NCI-H128 (cell line): Measurements from ENCODE around the gene CIB1.
A peak's percentile ranks its signal among the peaks of the same experiment; 100 is the strongest.

ENCODE experiments used
- DNase-seq: peaks from one replicate; lab custom pipeline; 2025; ENCODE audit not compliant: unreplicated experiment; lab: John Stamatoyannopoulos, UW

The CIB1 gene

GRCh38 chr15:90241343-90242192, 7.8 kb upstream of the CIB1 start:
- no peak for DNase-seq

DNA sequence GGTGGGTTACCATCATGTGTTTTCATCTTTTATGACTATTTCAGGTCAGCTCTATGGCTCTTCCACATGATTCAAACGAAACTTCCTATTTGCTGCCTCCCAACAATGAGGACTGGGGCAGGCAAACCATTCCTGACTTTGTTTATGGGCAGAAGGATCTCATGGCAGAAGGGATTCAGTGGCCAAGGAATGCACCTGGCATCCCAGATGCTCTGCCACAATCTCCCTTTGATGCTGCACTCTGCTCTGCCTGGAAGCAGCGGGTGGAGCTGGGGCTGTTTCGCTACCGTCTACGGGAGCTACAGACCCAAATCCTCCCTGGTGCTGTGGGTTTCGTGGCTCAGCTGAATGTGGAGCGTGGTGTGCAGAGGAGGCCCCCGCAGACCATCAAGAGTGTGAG, 7.1 kb upstream of the CIB1 start:
- DNase-seq, result no peak

DNA sequence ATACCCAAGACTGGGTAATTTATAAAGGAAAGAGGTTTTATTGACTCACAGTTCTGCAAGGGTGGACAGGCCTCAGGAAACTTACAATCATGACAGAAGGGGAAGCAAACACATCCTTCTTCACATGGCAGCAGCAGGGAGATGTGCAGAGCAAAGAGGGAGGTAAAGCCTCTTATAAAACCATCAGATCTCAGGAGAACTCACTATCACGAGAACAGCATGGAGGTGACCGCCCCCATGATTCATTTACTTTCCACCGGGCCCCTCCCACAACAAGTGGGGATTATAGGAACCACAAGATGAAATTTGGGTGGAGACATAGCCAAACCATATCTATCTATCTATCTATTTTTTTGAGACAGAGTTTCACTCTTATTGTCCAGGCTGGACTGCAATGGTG, 5.6 kb upstream of the CIB1 start:
- no peak for DNase-seq

DNA sequence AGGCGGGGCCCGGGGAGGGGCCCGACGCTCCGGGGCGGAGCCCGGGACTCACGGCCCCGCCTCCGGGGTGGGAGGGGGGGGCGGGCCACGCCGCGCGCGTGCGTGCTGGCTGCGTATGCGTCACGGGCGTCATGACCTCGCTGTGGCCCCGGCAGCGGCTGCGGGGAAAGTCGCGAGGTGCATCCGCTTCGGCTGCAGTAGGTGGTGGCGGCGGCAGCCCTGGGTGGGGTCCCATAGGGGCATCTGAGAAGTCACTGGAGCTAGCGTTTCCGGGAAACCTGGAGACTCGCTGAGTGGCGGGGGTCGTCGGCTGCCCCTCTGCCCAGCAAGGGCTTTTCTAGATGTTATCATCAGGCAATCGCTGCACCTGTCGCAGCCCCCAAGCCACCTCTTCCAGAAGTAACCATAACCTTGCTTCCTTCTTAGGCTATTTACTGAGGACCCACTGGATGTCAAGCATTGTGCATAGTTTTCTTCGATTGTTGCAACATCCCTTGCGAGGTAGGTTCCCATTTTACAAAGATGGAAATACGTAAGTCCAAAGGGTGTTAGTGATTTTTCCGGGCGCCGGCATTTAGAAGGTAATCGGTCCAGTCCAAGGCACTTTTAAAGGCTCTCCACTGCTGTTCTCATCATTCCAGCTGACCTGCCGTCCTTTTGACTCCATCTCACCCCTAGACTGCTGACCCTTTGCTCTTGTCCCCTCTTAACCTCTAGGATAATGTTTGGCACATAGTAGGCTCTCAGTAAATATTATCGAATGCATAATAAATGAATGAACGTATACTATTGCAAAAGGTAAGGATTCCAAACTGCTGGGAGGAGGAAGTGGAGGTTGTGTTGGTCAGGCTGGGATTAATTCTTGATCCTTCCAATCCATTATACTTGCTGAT, 601 bp upstream of the CIB1 start, which contains the start of gene GDPGP1:
GDPGP1 (plus strand) TSS at position 114 of the 893 bp plus-strand sequence. CDS start 6,700 bp downstream, outside the sequence.
- no peak for DNase-seq

DNA sequence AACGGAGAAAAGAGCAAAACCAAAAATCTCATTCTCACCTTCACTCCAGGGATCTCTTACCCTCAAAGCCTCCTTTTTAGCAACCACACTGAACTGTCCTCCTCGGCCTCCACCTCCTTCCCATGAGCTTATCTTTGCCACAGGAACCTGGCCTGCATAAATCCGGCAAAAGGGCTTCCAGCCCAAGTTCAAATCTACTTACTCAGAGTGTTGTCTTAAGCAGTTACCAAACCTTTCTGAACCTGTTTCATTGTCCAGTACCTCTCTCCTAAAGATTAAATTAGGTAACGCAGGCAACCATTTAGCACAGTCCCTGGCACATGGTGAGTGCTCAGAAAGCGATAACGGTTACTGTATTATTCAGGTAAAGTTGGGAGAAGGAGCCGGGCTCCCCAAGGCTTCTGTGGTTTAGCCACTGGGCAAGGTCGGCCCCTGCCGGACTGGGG, 777 bp downstream of the CIB1 start:
- no peak for DNase-seq

DNA sequence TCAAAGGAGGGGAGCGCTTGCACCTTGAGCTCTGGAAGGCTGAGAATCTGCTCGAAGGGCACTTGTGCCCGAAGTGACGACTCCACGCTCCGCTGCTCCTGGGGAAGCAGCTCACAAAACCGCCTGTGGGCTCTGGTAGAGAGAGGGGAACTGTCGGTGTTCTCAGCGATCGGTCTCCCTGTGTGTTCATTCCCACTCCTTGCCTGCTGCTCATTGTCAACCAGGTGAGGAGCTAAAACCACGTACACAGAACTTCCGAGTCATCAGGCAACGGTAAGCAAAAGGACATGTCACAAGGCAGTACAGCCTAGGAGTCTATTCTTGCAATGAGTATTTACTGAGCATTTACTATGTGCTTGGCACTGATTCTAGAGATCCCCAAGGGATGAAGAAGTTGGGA, 1.5 kb downstream of the CIB1 start:
- no peak for DNase-seq

DNA sequence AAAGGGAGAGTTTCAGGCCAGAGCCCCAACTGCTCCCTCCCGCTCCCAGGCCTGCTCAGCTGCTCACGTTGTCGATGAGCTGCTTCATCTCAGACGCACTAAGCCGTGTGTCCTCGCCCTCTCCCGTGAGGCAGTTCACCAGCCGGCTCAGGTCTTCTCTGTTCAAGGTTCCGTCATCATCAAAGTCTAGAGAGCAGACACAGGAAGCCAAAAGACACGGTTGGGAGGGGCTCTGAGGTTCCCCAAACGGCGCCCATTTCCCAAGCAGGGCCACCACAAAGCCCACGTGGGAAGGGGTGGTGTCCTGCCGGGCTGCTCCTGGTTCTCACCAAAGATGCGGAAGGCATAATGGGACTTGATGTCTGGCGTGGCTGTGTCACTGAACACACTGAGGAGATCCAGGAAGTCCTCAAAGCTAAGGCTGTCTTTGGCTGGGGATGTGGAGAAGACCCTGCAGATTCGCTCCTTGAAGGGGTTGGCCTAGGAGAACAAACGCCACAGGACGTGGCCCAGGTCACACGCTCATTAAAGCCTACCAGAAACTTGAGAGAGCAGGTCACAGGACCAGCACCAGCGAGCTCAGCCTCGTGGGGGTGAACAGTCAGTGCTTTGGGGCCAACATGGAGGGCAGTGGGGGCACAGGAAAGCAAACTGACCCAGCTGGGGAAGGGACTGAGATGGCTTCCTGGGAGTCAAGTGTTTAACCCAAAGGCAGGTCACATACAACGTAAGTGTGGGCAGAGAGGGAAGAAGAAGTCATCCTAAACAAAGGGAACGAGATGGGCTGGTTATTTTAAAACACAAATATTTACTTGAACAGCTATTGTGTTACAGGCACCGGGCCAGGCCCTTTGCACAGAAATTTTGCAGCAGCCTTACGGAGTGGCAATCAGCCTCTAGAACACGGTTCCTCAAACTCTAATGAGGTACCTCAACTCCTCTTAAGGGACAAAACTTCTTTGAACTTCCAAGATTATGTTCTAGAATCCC, 2.4 kb downstream of the CIB1 start:
- DNase-seq, result no peak

DNA sequence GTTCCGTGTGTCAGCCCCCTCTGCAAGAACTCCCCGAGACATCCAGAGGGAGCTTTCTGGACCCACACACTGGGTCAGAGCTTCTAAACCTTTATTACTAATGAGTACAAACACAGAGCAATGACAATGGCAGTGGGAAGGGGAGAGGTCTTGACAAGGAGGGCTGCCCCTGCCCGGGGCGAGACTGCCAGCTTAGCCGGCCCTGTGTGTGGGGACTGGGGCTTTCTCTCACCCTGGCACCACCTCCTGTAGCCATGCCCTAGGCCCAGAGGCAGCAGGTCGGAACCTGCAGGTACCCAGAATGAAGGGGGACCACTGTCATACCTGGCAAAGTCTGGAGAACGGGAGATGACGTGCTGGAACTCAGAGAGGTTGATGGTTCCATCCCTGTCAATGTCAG, 3.1 kb downstream of the CIB1 start:
- no peak for DNase-seq

GRCh38 chr15:90230071-90230494, 3.7 kb downstream of the CIB1 start:
- no peak for DNase-seq

DNA sequence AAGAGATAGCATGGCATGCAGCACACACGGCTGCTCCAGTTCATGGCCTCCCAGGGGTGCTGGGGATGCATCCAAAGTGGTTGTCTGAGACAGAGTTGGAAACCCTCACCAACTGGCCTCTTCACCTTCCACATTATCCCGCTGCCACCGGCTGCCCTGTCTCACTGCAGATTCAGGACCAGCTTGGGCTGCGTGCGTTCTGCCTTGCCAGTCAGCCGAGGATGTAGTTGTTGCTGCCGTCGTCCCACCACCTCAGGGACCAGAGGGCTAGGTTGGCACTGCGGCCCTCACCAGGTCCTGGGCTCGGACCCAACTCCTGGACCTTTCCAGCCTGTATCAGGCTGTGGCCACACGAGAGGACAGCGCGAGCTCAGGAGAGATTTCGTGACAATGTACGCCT, 4.8 kb downstream of the CIB1 start:
- no peak for DNase-seq

DNA sequence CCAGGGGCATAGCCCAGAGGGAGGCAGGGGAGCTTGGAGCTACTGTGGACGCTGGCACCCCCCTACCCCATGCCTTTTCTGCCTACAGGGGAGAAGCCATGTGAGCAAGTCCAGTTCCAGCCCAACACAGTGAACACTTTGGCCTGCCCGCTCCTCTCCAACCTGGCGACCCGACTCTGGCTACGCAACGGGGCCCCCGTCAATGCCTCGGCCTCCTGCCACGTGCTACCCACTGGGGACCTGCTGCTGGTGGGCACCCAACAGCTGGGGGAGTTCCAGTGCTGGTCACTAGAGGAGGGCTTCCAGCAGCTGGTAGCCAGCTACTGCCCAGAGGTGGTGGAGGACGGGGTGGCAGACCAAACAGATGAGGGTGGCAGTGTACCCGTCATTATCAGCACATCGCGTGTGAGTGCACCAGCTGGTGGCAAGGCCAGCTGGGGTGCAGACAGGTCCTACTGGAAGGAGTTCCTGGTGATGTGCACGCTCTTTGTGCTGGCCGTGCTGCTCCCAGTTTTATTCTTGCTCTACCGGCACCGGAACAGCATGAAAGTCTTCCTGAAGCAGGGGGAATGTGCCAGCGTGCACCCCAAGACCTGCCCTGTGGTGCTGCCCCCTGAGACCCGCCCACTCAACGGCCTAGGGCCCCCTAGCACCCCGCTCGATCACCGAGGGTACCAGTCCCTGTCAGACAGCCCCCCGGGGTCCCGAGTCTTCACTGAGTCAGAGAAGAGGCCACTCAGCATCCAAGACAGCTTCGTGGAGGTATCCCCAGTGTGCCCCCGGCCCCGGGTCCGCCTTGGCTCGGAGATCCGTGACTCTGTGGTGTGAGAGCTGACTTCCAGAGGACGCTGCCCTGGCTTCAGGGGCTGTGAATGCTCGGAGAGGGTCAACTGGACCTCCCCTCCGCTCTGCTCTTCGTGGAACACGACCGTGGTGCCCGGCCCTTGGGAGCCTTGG, 5.6 kb downstream of the CIB1 start:
- DNase-seq, result no peak

- DNase-seq, result no peak
Observed at GRCh38 chr15:90227336-90227735, 6.4 kb downstream of the CIB1 start.

DNA sequence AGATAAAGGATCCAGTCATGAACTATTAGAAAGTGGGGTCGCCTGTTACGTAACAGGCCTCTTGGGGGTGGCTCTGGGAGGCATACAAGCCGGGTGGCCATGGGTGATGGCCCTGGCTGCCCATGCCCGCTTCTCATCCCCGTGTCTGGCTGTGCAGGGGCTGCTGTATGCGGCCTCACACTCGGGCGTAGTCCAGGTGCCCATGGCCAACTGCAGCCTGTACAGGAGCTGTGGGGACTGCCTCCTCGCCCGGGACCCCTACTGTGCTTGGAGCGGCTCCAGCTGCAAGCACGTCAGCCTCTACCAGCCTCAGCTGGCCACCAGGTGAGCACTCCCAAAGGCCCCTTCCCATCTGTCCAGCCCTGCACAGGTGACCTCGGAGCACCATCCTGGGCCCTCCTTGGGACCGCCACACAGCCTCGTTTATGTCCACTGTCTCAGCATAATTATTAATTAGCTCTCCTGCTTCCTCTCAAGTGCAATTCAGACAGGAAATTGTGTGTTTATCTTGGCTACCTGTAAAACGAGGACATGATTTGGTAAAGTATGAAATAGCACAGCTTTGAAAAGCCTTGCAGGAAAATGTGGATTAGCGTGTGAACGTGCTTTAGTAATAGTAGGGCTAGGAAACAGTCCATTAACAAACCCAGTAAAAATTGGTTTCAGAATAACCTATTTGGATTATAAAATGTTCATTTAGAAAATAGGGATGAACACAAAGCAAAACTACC, 8.1 kb downstream of the CIB1 start:
- no peak for DNase-seq

- DNase-seq, result no peak
Observed at GRCh38 chr15:90225047-90225446, 8.7 kb downstream of the CIB1 start.

DNA sequence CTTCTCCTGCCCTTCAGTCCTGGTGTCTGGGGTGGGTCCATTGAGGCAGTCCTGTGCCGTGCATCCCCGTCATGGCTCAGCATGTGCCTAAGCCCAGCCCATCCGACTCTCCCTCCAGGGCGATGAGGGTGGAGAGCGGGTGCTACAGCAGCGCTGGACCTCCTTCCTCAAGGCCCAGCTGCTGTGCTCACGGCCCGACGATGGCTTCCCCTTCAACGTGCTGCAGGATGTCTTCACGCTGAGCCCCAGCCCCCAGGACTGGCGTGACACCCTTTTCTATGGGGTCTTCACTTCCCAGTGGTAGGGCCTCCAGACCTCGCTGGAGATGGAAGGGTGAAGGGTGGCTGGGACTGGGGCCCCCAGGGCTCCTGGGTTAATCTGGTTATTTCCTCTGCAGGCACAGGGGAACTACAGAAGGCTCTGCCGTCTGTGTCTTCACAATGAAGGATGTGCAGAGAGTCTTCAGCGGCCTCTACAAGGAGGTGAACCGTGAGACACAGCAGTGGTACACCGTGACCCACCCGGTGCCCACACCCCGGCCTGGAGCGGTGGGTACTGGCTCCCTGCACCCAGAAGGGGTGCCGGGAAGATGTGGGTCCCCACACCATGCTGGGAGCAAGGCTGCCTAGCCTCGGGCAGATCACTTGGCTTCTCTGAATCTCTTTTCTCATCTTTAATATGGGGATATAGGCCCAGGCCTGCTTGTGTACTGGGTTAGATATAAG, 10.1 kb downstream of the CIB1 start:
- no peak for DNase-seq

DNA sequence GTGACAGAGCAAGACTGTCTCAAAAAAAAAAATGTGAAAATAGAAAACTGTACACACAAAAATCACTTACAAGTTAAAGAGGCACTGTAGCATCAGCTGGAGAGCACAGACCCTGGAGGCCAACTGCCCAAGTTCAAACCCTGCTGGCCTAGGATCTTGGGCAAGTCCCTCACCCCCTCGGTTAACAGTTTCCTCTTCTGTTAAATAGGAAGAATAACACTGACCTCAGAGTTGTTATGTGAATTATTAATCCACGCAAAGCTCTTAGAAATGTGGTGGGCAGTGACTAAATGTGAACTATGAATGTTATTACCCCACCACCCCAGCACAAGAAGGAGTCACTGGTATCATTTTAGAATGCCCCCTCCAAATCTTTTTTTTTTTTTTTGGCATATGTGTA, 11.2 kb downstream of the CIB1 start:
- DNase-seq, result no peak

DNA sequence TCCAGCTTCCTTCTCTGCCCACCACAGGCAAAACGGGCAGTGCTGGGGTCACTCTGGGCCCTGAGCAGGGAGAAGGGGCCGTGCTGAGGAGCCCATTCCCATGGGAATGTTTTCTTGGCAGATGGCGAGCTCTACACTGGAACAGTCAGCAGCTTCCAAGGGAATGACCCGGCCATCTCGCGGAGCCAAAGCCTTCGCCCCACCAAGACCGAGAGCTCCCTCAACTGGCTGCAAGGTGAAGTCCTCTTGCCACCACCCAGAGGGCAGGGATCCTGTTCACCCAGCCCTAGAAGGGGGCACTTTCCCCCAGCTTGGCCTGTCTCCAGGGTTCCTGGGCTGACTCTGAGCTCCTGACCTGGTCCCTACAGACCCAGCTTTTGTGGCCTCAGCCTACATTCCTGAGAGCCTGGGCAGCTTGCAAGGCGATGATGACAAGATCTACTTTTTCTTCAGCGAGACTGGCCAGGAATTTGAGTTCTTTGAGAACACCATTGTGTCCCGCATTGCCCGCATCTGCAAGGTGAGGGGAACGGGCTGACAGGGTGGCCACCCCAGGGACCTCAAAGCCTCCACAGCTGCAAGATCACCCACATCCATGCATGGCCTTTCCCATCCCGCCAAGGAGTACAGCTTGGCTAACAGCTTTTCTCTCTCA, 12.4 kb downstream of the CIB1 start:
- peak; percentile 11 for DNase-seq
